ENCODE data around the gene DNAH17.

DNA sequence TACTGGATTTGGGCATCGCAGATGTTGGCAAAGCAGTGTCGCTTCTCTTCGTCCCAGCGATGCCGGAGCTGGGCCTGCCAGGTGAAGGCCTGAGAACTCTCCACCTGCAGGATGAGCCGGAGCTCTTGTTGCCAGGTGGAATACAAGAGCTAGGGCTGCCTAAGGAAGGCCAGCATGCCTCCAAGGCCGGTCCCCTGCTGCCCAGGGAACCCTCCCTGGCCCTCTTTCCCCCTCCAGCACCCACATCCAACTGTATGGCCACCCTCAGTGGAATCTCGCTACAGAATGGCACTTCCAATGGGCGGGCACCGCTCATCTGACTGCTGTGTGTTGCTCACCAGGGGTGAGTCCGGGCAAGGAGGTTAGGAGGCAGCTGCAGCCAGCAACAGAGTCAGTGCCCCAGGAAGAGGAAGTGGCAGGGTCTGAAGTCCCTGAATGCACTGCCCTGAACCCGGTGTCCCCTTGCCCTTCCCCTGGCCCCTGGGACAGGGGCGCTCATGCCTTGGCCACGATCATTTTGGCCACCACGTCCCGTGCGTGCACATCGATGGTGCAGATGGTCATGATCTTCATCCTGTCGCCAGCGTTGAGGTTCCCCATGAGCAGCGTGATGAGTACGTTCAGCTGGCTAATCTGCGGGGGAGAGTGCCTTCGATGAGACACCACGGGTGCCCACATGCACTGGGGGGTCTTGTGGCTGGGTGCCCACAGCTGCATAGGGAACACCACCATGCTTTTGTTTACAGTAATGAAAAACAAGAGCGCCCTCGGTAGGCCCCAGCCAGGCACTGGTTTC is 75.8 kb downstream of the DNAH17 start:
- TF ChIP-seq CTCF (IDR thresholded peaks at IDR 0.05), result no peak
- no peak for TF ChIP-seq POLR2A (IDR thresholded peaks at IDR 0.05)
